RCC 7860 (cell line): ENCODE measurements around the gene DTL.

ENCODE experiments used
- DNase-seq: peaks from one replicate; pipeline ENCODE4 v3.0.0-alpha.2; 2015; ENCODE audit warnings: low spot score
- FAIRE-seq: peaks from 2 replicates; lab custom pipeline; 2012; peaks lifted over from hg19 to GRCh38; lab: Jason Lieb, UNC

DTL gene

DNA sequence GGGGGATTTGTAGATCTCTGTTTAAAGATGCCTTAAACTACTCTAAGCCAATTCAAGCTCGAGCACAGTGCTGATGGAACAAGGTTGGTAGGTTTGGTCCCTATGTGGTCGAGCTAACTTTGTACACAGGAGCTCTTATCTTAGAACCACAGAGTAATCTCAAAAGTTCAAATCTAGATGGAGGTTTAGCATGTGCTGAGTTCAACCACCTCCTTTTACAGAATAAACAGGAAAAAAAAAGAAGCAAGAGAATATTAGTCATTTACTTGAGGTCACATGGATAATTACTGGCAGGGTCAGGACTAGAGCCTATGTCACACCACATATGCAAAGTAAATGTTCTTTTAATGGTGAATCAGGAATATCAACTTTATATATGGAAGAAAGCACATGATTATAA, 86.2 kb downstream of the DTL start:
- FAIRE-seq (no peak), DNase-seq (no peak)

DNA sequence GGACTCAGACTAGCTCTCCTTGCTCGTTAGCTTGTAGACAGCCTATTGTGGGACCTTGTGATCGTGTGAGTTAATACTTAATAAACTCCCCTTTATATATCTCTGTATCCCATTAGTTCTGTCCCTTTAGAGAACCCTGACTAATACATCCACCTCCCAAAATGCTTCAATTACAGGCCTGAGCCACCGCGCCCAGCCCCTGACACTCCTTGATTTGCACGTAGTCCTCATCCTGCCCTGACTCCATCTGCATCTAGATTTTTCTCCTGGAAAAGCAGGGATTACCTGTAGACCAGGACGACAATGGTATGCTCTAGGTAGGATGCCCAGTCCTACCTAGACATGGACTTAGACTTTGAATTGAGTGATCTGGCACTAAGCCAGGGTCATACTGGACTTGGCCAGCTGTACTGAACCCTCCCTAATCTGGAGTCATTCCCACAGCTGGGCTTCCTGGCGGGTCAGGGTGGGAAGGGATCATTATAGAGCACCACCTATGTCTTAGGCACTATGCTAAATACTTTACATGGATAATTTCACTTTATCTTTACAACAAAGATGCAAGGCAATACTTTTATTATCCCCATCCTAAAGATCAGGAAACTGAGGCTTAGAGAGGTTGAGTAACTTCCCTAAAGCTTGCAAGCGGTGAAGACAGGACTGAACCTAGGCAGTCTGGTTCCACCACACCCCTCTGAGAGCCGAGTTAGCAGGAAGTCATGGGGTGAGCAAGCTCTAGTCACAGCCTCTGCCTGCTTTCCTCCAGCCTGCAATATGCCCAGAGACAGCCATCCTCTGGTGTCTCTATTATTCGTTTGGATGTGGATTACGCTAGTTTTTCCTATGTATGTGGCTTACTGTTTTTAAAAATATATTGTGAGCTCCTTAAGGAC, 89.4 kb downstream of the DTL start:
- no peak for FAIRE-seq
- no peak for DNase-seq

GRCh38 chr1:212125654-212126053, 90.1 kb downstream of the DTL start:
- FAIRE-seq (no peak), DNase-seq (no peak)

- FAIRE-seq = no peak
- DNase-seq = no peak
Observed at GRCh38 chr1:212127221-212127620, 91.7 kb downstream of the DTL start.

DNA sequence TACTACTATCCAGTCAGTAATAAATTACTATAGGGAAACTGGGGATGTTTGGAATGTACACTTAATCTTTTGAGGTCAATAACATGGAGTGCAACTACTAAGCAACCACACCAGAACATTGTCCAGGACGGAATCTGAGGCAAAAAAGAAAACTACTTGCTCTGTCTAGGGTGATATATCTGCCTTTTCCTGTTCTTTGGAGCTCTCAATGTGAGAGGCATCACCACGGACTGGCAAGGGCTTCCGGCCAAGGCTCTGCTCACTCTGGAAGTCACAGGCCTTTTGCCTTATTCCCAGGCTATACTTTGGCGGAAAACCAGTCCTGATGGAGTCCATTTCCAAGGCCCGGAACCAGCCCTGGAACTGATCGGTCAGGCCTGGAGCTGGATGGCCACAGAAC, 94.2 kb downstream of the DTL start:
- DNase-seq (no peak), FAIRE-seq (no peak)

DNA sequence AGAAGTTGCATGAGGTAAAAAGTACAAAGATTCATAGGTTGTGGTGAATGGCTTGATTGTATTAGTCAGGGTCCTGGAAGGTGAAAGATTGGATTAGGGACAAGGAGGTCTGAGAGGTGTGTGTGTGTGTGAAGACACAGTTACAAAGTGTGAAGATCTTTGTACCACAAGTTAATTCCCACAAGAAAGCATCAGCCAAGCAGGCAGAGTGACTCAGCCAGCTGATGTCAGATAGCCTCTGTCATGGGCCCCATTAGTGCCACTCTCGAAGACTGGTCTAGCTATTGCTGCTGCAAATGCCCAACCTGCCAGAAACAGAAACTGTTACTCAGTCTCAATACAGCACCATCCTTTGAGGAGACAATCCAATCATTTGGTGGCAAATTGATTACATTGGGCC, 96.5 kb downstream of the DTL start:
- no peak for FAIRE-seq

GRCh38 chr1:212133319-212133718, 97.8 kb downstream of the DTL start:
- no peak for DNase-seq
- FAIRE-seq = no peak

More for the DNA sequence above, 96.5 kb downstream of the DTL start:
- DNase-seq = peak; percentile 35

- FAIRE-seq (no peak), DNase-seq (no peak)
Observed at GRCh38 chr1:212135166-212135565, 99.6 kb downstream of the DTL start.

GRCh38 chr1:212137854-212138253, 102.3 kb downstream of the DTL start:
- FAIRE-seq = no peak
- no peak for DNase-seq

GRCh38 chr1:212138457-212138856, 102.9 kb downstream of the DTL start:
- peak; percentile 53 for DNase-seq
- FAIRE-seq = no peak

DNA sequence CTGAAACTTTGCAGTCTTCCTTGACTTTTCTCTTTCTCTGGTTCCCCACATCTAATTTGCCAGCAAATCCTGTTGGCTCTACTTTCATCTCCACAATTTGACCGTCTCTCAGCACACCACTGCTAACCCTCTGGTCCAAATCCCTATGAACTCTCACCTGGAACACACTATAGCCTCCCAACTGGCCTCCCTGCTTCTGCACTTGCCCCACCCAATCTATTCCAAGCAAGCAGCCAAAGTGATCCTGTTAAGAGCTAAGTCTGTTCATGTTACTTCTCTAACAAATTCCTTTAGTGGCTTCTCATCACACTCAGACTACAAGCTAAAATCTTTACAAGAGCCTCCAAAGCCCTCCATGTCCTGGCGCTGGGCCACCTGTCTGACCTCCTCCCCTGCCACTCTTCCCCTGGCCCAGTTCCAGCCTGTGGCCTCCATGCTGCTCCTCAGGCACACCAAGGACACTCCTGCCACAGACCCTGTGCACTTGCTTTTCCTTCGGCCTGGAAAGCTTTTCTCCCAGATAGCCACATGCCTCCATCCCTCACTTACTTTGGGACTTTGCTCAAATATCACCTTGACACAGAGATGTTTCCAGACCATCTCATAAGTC, 104.1 kb downstream of the DTL start:
- no peak for DNase-seq
- FAIRE-seq = no peak

GRCh38 chr1:212141404-212141803, 105.9 kb downstream of the DTL start:
- no peak for DNase-seq

DNA sequence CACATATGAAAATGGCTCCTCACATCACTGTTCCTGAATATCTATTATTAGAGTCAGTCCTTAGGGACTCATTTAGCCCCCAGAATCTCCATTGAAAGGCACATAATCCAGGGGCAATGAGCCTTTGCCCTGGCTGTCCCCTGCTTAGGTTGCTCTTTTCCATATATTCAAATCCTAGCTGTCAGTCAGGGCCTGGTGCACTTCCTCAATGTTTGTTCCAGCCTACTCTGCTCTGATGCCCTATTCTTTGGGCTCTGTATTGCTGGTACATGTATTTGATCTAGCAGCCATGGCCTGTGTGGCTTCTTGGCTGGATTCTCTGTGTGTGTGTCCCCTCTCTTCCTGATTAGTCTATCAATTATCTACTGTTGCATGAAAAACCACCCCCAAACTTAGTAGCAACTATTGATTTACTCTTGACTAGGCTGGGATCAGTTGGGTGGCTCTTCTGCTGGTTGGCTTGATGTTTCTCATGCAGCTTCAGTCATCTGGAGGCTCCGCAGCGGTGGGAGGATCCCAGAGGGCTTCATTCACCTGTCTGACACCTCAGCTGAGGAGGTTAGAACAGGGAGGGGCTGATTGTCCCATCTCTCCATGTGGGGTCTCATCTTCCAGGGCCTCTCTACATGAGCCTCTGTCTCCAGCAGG, 107.5 kb downstream of the DTL start:
- DNase-seq (no peak), FAIRE-seq (no peak)

More at GRCh38 chr1:212141404-212141803, 105.9 kb downstream of the DTL start:
- FAIRE-seq = no peak

- no peak for FAIRE-seq
- no peak for DNase-seq
Observed at GRCh38 chr1:212147581-212148033, 112.1 kb downstream of the DTL start.

DNA sequence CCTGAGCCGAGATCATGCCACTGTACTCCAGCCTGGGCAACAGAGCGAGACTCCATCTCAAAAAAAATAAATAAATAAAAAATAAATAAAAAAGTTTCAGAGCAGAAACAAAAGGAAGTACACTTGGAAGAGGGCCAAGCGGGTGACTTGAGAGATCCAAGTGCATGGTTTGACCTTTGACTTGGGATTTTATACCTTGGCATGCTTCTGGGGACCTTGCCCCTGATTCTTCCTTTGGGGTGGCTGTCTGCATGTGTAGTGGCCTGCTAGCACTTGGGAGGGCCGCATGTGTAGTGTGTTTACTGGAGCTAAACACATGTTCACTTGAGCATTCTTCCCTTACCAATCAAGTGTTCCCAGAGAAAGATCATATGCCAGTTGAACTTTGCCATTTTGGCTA, 114.0 kb downstream of the DTL start:
- no peak for FAIRE-seq
- no peak for DNase-seq

GRCh38 chr1:212152308-212152693, 116.8 kb downstream of the DTL start:
- FAIRE-seq = no peak
- no peak for DNase-seq

- no peak for DNase-seq
- no peak for FAIRE-seq
Observed at GRCh38 chr1:212152869-212153268, 117.3 kb downstream of the DTL start.

DNA sequence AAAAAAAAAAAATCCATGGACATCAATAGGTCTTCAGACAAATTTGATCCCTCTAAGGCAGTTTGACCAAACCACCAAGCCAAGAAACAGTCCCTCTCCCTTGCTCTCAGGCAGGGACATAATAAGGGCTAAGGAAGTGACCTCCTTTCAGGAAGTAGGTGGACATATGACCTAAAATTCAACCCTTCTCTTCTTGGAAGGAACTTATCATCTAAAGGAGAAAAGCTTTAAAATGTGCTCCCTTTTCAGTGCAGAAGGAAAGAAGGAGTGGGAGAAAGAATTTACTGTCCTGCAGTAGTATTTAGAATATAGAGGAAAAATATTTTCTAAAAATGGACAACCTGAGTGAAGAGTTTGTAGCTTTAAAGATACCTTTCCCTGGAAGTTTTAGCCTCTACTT, 118.1 kb downstream of the DTL start:
- DNase-seq (no peak), FAIRE-seq (no peak)
